Measurements from ENCODE around the gene SARDH. TPM values are rescaled to one million over a fixed set of nuclear protein-coding genes. Genes with fewer than 3 reads are reported as not detected.

The SARDH gene
- total RNA-seq, 6 experiments from 2014 or later: 67.3 to 183 (median 101) TPM

DNA sequence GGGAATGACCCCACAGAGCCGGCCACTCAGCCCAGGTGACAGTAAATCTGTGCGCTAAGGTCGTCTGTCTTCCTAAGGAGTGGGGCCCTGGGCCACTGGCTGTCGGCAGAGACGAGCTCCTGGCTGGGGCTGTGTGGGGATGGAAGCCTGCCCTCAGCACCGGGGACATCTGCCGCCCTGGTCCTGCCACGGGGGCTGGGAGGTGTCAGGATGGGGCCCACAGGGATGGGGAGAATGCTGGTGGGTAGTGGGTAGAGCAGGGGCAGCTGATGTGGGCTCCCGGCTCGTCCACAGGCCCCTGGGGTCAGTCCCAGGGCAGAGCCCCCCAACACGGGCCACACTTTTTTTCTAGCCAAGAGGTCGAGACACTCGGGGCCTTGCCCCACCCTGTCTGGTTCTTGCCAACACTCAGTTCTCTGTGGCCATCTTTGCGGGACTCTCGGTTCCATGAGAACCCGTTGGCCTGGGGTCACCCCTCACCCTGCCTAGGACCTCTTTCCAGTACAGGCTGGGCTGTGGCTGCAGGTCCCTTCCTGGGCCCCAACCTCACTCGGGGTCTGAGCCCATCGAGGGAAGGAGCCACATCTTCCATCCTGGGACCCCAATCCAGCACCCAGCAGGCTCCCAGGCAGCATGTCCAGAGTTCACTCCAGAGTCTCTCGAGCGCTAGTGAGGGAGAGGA is 57.0 kb downstream of the SARDH start:
- Histone ChIP-seq H3K4me1 (no peaks in the 10 kb centered on the region), H3K9me3 (no peaks in the 10 kb centered on the region), H3K36me3 (peaks cover 0 to 40% (median 16%) of the 10 kb centered on the region in 4 donors), H3K27ac (peak overlapping the region in 1 of 3 donors; percentile 22), H3K4me3 (no peak overlapping the region), H3K27me3 (no peaks in the 10 kb centered on the region)
- WGBS (ENCODE audit: insufficient coverage, low coverage, low lambda C conversion rate, missing lambda C conversion rate): 40% methylated on average over 4 of the region's 20 CpGs
- intact Hi-C loops (cut with DNase I): no loop called here
- peak in 1 of 3 donors; percentile 37 for DNase-seq
- no peak for TF ChIP-seq POLR2A (IDR thresholded peaks at IDR 0.05)
- TF ChIP-seq, protein P1, sequence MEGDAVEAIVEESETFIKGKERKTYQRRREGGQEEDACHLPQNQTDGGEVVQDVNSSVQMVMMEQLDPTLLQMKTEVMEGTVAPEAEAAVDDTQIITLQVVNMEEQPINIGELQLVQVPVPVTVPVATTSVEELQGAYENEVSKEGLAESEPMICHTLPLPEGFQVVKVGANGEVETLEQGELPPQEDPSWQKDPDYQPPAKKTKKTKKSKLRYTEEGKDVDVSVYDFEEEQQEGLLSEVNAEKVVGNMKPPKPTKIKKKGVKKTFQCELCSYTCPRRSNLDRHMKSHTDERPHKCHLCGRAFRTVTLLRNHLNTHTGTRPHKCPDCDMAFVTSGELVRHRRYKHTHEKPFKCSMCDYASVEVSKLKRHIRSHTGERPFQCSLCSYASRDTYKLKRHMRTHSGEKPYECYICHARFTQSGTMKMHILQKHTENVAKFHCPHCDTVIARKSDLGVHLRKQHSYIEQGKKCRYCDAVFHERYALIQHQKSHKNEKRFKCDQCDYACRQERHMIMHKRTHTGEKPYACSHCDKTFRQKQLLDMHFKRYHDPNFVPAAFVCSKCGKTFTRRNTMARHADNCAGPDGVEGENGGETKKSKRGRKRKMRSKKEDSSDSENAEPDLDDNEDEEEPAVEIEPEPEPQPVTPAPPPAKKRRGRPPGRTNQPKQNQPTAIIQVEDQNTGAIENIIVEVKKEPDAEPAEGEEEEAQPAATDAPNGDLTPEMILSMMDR (IDR thresholded peaks at IDR 0.05): no peak
- ATAC-seq: no peak

DNA sequence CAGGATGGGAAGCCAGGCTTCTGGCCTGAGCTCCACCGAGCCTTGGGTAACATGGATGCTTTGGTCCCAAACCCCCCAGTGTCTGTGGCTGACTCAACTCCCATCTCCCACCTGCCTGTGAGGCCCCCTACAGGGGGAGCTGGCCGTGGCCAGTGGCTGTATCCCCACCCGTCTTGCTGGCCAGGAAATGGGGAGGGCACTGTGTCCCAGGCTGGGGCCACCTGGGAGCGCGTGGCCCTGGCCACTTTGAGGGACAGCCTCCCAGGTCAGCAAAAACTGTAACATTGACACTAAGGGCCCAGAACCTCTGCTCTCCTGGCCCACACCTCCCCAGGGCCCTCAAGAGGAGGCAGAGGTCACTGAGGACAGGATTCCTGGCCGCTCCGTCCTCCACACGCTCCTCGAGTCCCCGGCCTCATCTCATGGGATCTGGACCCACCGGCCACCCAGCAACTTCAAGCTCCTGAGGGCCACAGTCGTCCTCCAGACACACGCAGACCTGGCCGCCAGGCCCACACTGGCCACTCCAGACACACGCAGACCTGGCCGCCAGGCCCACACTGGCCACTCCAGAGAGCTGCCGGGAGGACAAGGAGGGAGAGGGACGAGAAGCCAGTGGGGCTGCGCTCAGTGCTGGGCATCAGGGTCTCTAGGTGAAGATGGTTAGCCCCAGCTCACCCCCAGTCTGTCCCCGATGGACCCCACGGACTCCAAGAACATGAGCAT is 57.7 kb downstream of the SARDH start:
- TF ChIP-seq, protein P1 (IDR thresholded peaks at IDR 0.05): no peak
- no peak for TF ChIP-seq POLR2A (IDR thresholded peaks at IDR 0.05)
- peaks cover 0 to 39% (median 16%) of the 10 kb centered on the region in 4 donors for H3K36me3 ChIP-seq
- intact Hi-C loops (cut with DNase I): no loop called here
- H3K4me1 ChIP-seq: no peaks in the 10 kb centered on the region
- ATAC-seq (no peak), DNase-seq (peak in 1 of 3 donors; percentile 42)
- H3K4me3 ChIP-seq: no peak overlapping the region
- WGBS (ENCODE audit: insufficient coverage, low coverage, low lambda C conversion rate, missing lambda C conversion rate): 90% methylated on average over 2 of the region's 21 CpGs
- peak overlapping the region in 1 of 3 donors; percentile 57 for H3K27ac ChIP-seq
- H3K27me3 ChIP-seq: no peaks in the 10 kb centered on the region
- no peaks in the 10 kb centered on the region for H3K9me3 ChIP-seq

DNA sequence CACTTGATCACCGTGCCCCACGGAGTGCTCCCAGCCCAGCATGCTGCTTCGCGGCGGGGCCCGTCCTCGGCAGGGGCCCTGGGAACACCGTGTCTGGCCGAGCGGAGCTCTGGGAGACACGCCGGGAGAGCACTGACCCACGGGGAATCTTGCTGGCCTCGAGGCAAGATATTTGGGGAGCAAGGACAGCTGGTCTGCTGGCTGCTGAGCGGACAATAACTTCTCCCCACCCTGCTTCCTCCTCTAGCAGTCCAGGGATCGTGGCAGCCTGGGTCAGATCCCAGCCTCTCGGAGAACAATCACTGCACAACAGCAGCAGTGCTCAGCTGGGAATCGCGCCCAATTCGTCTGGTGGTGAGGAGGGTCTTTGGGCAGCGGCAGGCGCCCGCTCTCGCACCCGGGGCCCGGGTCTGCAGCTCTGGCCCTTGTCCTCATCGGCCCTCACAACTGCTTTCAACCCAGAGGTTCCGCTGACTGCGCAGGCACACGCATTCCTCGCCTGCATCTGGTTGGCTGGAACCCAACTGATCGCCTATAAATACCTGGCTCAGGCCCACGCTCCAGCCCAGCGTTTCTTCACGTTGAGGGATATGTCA is 58.6 kb downstream of the SARDH start:
- intact Hi-C loops (cut with DNase I): no loop called here
- Histone ChIP-seq H3K4me1 (no peaks in the 10 kb centered on the region), H3K4me3 (no peak overlapping the region), H3K9me3 (no peaks in the 10 kb centered on the region), H3K36me3 (peaks cover 0 to 31% (median 15%) of the 10 kb centered on the region in 4 donors), H3K27ac (peak overlapping the region in 1 of 3 donors; percentile 57), H3K27me3 (no peaks in the 10 kb centered on the region)
- TF ChIP-seq, protein P1 (IDR thresholded peaks at IDR 0.05): no peak
- TF ChIP-seq POLR2A (IDR thresholded peaks at IDR 0.05): no peak
- 34% methylated on average over 3 of the region's 35 CpGs for WGBS (ENCODE audit: insufficient coverage, low coverage, low lambda C conversion rate, missing lambda C conversion rate)
- DNase-seq (peak in 1 of 3 donors; percentile 55), ATAC-seq (peak; percentile 12 to 38 (median 20))

DNA sequence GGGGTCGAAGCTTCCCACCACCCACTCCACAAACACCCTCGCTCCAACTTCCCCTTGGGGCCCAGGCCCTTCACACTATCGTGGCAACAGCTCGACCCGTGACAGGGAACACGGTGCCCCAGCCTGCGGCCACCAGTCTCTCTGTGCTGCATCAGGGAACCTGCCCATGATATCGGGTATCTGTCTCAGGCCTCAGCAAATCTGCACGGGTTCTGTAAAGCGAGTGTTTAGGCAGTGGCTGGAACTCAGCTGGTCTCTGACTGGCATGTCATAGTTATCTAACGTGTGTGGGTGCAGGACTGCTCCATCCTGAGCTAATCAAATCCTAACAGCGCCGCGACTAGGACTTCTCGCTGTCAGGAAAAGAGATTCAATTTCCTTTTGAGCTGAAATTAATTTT is 59.1 kb downstream of the SARDH start:
- H3K27ac ChIP-seq: peak overlapping the region in 1 of 3 donors; percentile 57
- H3K9me3 ChIP-seq: no peaks in the 10 kb centered on the region
- H3K4me1 ChIP-seq: no peaks in the 10 kb centered on the region
- peaks cover 0 to 30% (median 13%) of the 10 kb centered on the region in 4 donors for H3K36me3 ChIP-seq
- no peak overlapping the region for H3K4me3 ChIP-seq
- DNase-seq (peak in 1 of 3 donors; percentile 30), ATAC-seq (no peak)
- no peaks in the 10 kb centered on the region for H3K27me3 ChIP-seq
- 70% methylated on average over 8 of the region's 15 CpGs for WGBS (ENCODE audit: insufficient coverage, low coverage, low lambda C conversion rate, missing lambda C conversion rate)
- intact Hi-C loops (cut with DNase I): no loop called here
- no peak for TF ChIP-seq POLR2A (IDR thresholded peaks at IDR 0.05)
- TF ChIP-seq, protein P1 (IDR thresholded peaks at IDR 0.05): no peak

All from right lobe of liver (tissue), 6 donors.